ENCODE results near the gene FRRS1. TPM values are rescaled to one million over a fixed set of nuclear protein-coding genes. Genes with fewer than 3 reads are reported as not detected.

Gene FRRS1
- total and polyA plus RNA-seq, 2 of the 4 experiments (the other 2 are of a cell fraction) = 3.8 to 23.5 TPM

DNA sequence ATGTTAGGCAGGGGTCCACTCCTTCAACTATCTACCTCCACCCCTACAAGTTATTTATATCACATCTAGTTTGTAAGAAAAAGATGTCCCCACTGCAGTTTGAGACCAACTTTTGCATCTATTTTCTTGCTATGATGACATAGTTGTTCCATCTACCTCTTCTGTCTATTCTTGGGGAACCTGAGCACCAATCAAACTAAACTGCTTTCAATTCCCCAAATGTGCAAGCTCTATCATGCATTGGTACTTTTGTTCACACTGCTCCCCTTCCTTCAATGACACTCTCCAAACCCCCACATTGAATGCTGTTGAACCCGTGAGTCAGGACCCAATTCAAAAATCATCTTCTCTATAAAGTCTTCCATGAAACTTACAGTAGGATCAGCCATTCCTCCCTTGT, 16.0 kb upstream of the FRRS1 start:
- Histone ChIP-seq H3K14ac (replicated peaks; ENCODE audit: low read depth, low read length) (no peak overlapping the region), H3K18ac (ENCODE audit: low read depth, low read length) (no peak overlapping the region), H3K9me3 (ENCODE audit: control insufficient read depth, insufficient read depth, low read length) (no peaks in the 10 kb centered on the region), H4K20me1 (ENCODE audit: insufficient read depth, low read length) (no peaks in the 10 kb centered on the region), H2BK120ac (ENCODE audit: low read depth, low read length) (no peak overlapping the region), H2AK9ac (replicated peaks; ENCODE audit: low read depth, low read length, poor library complexity) (no peak overlapping the region), H3K9me1 (ENCODE audit: insufficient read depth, low read length) (no peaks in the 10 kb centered on the region), H3K4me2 (ENCODE audit: low read depth, low read length) (no peak overlapping the region), H2AK5ac (ENCODE audit: low read depth, low read length) (no peak overlapping the region), H3K27ac (ENCODE audit: insufficient read depth, low read length) (no peak overlapping the region), H3K9ac (ENCODE audit: low read depth, low read length) (no peak overlapping the region), H2BK15ac (ENCODE audit: low read depth, low read length) (no peak overlapping the region), H4K5ac (ENCODE audit: low read depth, low read length) (no peak overlapping the region), H2AFZ (replicated peaks; ENCODE audit: low read length, poor library complexity) (no peak overlapping the region), H3K4me3 (ENCODE audit: insufficient read depth, low read depth, low read length) (no peak overlapping the region), H2BK5ac (ENCODE audit: low read depth, low read length, poor library complexity, severe bottlenecking) (no peak overlapping the region), H3K79me1 (ENCODE audit: low read depth in 1 of 2, low read length in 2 of 2) (no peaks in the 10 kb centered on the region), H4K8ac (ENCODE audit: low read depth in 2 of 2, low read length in 2 of 2) (no peak overlapping the region), H3K36me3 (ENCODE audit: control insufficient read depth, insufficient read depth, low read length) (no peaks in the 10 kb centered on the region), H3K27me3 (ENCODE audit: control insufficient read depth, insufficient read depth, low read length) (peaks cover 3% of the 10 kb centered on the region; the same call in 1 of the 2 replicates), H3K4me1 (ENCODE audit: control insufficient read depth, insufficient read depth, low read length) (no peaks in the 10 kb centered on the region), H3K23ac (ENCODE audit: low read depth, low read length) (no peak overlapping the region), H4K91ac (ENCODE audit: insufficient read depth, low read depth, low read length) (no peak overlapping the region), H3K4ac (ENCODE audit: low read depth, low read length) (no peak overlapping the region), H2BK20ac (ENCODE audit: low read depth, low read length) (no peak overlapping the region), H3K56ac (ENCODE audit: extremely low read depth, insufficient read depth, low read length) (no peak overlapping the region)
- dilution Hi-C loops (cut with HindIII; ENCODE audit: low sequenced_read_pairs, unreplicated experiment) = no loop called here
- TF ChIP-seq, protein P1, sequence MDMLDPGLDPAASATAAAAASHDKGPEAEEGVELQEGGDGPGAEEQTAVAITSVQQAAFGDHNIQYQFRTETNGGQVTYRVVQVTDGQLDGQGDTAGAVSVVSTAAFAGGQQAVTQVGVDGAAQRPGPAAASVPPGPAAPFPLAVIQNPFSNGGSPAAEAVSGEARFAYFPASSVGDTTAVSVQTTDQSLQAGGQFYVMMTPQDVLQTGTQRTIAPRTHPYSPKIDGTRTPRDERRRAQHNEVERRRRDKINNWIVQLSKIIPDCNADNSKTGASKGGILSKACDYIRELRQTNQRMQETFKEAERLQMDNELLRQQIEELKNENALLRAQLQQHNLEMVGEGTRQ (IDR thresholded peaks at IDR 0.05; ENCODE audit: low read depth, low read length) = no peak
- no peak for TF ChIP-seq FOS (IDR thresholded peaks at IDR 0.05; ENCODE audit: low read depth, low read length)
- TF ChIP-seq RFX5 (IDR thresholded peaks at IDR 0.05; ENCODE audit: low read depth, low read length) = no peak
- no peak for TF ChIP-seq POLR2A (IDR thresholded peaks at IDR 0.05; ENCODE audit: low read depth, low read length)
- no peak for TF ChIP-seq MAZ (IDR thresholded peaks at IDR 0.05; ENCODE audit: borderline replicate concordance, low read depth, low read length)
- no peak for TF ChIP-seq MAFK (IDR thresholded peaks at IDR 0.05; ENCODE audit: low read depth, low read length)
- no peak for TF ChIP-seq BHLHE40 (IDR thresholded peaks at IDR 0.05; ENCODE audit: low read depth, low read length)
- TF ChIP-seq RCOR1 (IDR thresholded peaks at IDR 0.05; ENCODE audit: insufficient replicate concordance, low read length) = no peak
- TF ChIP-seq RAD21 (IDR thresholded peaks at IDR 0.05; ENCODE audit: low read length) = no peak
- TF ChIP-seq NFE2L2 (IDR thresholded peaks at IDR 0.05; ENCODE audit: low read depth, low read length) = no peak
- TF ChIP-seq, protein P2, sequence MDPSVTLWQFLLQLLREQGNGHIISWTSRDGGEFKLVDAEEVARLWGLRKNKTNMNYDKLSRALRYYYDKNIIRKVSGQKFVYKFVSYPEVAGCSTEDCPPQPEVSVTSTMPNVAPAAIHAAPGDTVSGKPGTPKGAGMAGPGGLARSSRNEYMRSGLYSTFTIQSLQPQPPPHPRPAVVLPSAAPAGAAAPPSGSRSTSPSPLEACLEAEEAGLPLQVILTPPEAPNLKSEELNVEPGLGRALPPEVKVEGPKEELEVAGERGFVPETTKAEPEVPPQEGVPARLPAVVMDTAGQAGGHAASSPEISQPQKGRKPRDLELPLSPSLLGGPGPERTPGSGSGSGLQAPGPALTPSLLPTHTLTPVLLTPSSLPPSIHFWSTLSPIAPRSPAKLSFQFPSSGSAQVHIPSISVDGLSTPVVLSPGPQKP (IDR thresholded peaks at IDR 0.05; ENCODE audit: borderline replicate concordance, low read depth, low read length) = no peak
- no peak for TF ChIP-seq CHD1 (IDR thresholded peaks at IDR 0.05; ENCODE audit: low read depth, low read length)
- TF ChIP-seq, protein P3, sequence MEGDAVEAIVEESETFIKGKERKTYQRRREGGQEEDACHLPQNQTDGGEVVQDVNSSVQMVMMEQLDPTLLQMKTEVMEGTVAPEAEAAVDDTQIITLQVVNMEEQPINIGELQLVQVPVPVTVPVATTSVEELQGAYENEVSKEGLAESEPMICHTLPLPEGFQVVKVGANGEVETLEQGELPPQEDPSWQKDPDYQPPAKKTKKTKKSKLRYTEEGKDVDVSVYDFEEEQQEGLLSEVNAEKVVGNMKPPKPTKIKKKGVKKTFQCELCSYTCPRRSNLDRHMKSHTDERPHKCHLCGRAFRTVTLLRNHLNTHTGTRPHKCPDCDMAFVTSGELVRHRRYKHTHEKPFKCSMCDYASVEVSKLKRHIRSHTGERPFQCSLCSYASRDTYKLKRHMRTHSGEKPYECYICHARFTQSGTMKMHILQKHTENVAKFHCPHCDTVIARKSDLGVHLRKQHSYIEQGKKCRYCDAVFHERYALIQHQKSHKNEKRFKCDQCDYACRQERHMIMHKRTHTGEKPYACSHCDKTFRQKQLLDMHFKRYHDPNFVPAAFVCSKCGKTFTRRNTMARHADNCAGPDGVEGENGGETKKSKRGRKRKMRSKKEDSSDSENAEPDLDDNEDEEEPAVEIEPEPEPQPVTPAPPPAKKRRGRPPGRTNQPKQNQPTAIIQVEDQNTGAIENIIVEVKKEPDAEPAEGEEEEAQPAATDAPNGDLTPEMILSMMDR (conservative IDR thresholded peaks at IDR 0.05; ENCODE audit: low read depth, low read length) = no peak
- TF ChIP-seq MXI1 (IDR thresholded peaks at IDR 0.05; ENCODE audit: borderline replicate concordance, low read depth, low read length) = no peak
- no peak for TF ChIP-seq CEBPB (IDR thresholded peaks at IDR 0.05; ENCODE audit: low read depth, low read length)
- TF ChIP-seq SMC3 (IDR thresholded peaks at IDR 0.05; ENCODE audit: low read depth, low read length) = no peak
- BruUV-seq (replicated peaks) = no TSS peak
- ChIA-PET POLR2A (ENCODE audit: unreplicated experiment) (no interaction called here), CTCF (no interaction called here)
- WGBS, 2 experiments (ENCODE audit: extremely low coverage in 2 of 2, insufficient read length in 1 of 2) = 100% methylated on average over 1 of the region's 1 CpG; no CpG with 5 or more reads in 1 of the 2 experiments
- DNase-seq (no peak), ATAC-seq (ENCODE audit: low read depth) (no peak)
- intact Hi-C loops (cut with micrococcal nuclease) = no loop called here
- in situ Hi-C loops (cut with MboI; ENCODE audit: low sequenced_read_pairs) = no loop called here

Measured in IMR-90 (cell line).